ENCODE measurements around the gene POR.
"Not testable (repeated sequence)": the region's sequence is repeated elsewhere in the genome, so short reads cannot be mapped to it uniquely, and the experiment has no call there.

Gene POR

DNA sequence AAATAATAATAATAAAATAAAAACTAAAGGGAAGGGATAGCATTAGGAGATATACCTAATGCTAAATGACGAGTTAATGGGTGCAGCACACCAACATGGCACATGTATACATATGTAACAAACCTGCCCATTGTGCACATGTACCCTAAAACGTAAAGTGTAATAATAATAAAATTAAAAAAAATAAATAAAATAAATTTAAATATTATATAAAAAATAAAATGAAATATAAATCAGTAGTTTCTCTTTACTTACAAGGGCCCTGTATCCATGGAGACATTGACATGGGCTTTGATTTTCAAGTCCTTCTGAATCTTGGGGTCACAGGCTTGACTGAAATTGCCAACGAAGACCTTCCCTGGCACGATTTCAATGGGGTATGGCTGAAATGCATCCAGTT is 90.0 kb downstream of the POR start:
- H3K9me3 ChIP-seq (ENCODE audit: control insufficient read depth in 1 of 2, low read length in 2 of 2); H3K4me1 ChIP-seq (ENCODE audit: control insufficient read depth in 1 of 2, insufficient read depth in 2 of 2, low read length in 2 of 2); H3K4me3 ChIP-seq (ENCODE audit: low read depth in 1 of 2, low read length in 2 of 2); H3K27ac ChIP-seq (ENCODE audit: low read length); H3K27me3 ChIP-seq (ENCODE audit: low read depth, low read length): not testable (repeated sequence)
- H3K36me3 ChIP-seq (ENCODE audit: control insufficient read depth in 1 of 2, insufficient read depth in 2 of 2, low read length in 2 of 2): peaks cover 9 to 16% of the 10 kb centered on the region in 2 donors

DNA sequence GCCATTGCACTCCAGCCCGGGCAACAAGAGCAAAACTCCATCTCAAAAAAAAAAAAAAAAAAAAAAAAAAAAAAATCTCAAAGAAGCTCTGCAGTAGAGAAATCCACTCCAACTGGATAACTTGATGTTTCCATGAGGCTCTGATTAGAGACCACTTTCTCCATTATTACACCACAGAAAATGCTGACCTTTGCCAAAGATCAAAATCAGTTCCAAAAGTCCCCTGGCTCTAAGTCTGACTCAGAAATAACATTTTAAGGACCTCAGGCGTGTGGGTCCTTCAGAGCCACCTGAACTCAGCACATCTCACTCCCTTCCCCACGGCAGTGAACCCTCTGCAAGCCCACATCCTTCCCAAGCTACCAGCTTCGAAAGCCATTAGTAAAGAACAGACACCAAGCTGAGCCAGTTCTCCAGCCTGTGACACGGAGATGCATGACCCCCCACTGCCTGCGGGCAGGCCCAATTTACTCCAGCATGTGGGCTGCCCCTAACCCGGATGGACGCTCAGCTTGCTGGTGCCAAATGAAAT is 93.3 kb downstream of the POR start:
- no peak overlapping the region for H3K4me3 ChIP-seq (ENCODE audit: low read depth in 1 of 2, low read length in 2 of 2)
- no peaks in the 10 kb centered on the region for H3K9me3 ChIP-seq (ENCODE audit: control insufficient read depth in 1 of 2, low read length in 2 of 2)
- H3K4me1 ChIP-seq (ENCODE audit: control insufficient read depth in 1 of 2, insufficient read depth in 2 of 2, low read length in 2 of 2): peaks cover 4 to 12% of the 10 kb centered on the region in 2 donors
- H3K36me3 ChIP-seq (ENCODE audit: control insufficient read depth in 1 of 2, insufficient read depth in 2 of 2, low read length in 2 of 2): peaks cover 8 to 9% of the 10 kb centered on the region in 2 donors
- no peaks in the 10 kb centered on the region for H3K27me3 ChIP-seq (ENCODE audit: low read depth, low read length)
- H3K27ac ChIP-seq (ENCODE audit: low read length): no peak overlapping the region

- Histone ChIP-seq H3K4me3 (ENCODE audit: low read depth in 1 of 2, low read length in 2 of 2) (no peak overlapping the region), H3K36me3 (ENCODE audit: control insufficient read depth in 1 of 2, insufficient read depth in 2 of 2, low read length in 2 of 2) (peaks cover 0 to 4% of the 10 kb centered on the region in 2 donors), H3K9me3 (ENCODE audit: control insufficient read depth in 1 of 2, low read length in 2 of 2) (no peaks in the 10 kb centered on the region), H3K27ac (ENCODE audit: low read length) (no peak overlapping the region), H3K4me1 (ENCODE audit: control insufficient read depth in 1 of 2, insufficient read depth in 2 of 2, low read length in 2 of 2) (peaks cover 4 to 12% of the 10 kb centered on the region in 2 donors), H3K27me3 (ENCODE audit: low read depth, low read length) (no peaks in the 10 kb centered on the region)
Observed at GRCh38 chr7:76009672-76010600, 95.0 kb downstream of the POR start.

DNA sequence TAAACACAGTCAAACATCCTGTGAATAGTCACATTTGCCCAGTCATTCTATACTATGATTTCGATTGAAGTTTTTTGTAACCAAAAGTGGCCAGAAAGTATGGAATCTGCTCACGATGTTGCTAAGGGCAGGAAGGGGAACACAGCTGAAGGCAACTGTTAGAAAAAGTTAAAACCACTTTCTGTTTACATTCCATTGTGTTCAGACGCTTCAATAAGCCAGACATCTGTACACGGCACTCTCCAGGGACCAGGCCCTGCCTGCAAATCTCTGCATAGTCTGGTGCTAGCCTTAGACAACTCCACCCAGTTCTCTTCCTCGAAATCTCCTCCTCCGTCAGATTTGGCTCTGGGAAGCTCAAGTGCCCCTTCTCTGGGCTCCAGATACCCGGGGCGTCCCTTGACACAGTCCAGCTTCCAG is 96.5 kb downstream of the POR start:
- H3K36me3 ChIP-seq (ENCODE audit: control insufficient read depth in 1 of 2, insufficient read depth in 2 of 2, low read length in 2 of 2): no peaks in the 10 kb centered on the region
- H3K9me3 ChIP-seq (ENCODE audit: control insufficient read depth in 1 of 2, low read length in 2 of 2): no peaks in the 10 kb centered on the region
- H3K4me3 ChIP-seq (ENCODE audit: low read depth in 1 of 2, low read length in 2 of 2): no peak overlapping the region
- no peak overlapping the region for H3K27ac ChIP-seq (ENCODE audit: low read length)
- H3K27me3 ChIP-seq (ENCODE audit: low read depth, low read length): no peaks in the 10 kb centered on the region
- peaks cover 4 to 12% of the 10 kb centered on the region in 2 donors for H3K4me1 ChIP-seq (ENCODE audit: control insufficient read depth in 1 of 2, insufficient read depth in 2 of 2, low read length in 2 of 2)

DNA sequence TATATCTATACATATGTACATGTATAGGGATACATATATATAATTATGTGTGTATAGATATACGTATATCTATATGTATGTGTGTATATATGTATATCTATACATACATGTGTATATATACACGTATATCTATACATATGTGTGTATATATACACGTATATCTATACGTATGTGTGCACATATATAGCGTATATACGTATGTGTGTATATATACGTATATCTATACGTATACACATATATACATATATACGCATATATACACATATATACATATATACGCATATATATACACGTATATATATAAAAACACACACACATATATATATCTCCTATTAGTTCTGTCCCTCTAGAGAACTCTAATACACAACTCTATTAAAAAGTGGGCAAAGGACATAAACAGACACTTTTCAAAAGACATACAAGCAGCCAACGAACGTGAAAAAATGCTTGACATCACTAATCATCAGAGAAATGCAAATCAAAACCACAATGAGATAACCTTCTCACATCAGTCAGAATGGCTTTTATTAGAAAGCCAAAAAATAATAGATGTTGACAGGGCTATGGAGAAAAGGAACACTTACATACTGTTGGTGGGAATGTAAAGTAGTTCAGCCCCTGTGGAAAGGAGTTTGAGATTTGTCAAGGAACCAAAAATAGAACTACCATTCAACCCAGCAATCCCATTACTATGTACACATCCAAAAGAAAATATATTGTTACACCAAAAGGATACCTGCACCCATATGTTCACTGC is 101.4 kb downstream of the POR start:
- H3K27ac ChIP-seq (ENCODE audit: low read length): no peak overlapping the region
- H3K36me3 ChIP-seq (ENCODE audit: control insufficient read depth in 1 of 2, insufficient read depth in 2 of 2, low read length in 2 of 2): peaks cover under 1 to 8% of the 10 kb centered on the region in 2 donors
- H3K9me3 ChIP-seq (ENCODE audit: control insufficient read depth in 1 of 2, low read length in 2 of 2): no peaks in the 10 kb centered on the region
- peaks cover 0 to 6% of the 10 kb centered on the region in 2 donors for H3K4me1 ChIP-seq (ENCODE audit: control insufficient read depth in 1 of 2, insufficient read depth in 2 of 2, low read length in 2 of 2)
- no peak overlapping the region for H3K4me3 ChIP-seq (ENCODE audit: low read depth in 1 of 2, low read length in 2 of 2)
- H3K27me3 ChIP-seq (ENCODE audit: low read depth, low read length): no peaks in the 10 kb centered on the region

- peaks cover 8 to 16% of the 10 kb centered on the region in 2 donors for H3K36me3 ChIP-seq (ENCODE audit: control insufficient read depth in 1 of 2, insufficient read depth in 2 of 2, low read length in 2 of 2)
- not testable (repeated sequence) for H3K4me3 ChIP-seq (ENCODE audit: low read depth in 1 of 2, low read length in 2 of 2); H3K27ac ChIP-seq (ENCODE audit: low read length); H3K9me3 ChIP-seq (ENCODE audit: control insufficient read depth in 1 of 2, low read length in 2 of 2); H3K27me3 ChIP-seq (ENCODE audit: low read depth, low read length); H3K4me1 ChIP-seq (ENCODE audit: control insufficient read depth in 1 of 2, insufficient read depth in 2 of 2, low read length in 2 of 2)
Observed at GRCh38 chr7:76018520-76018919, 103.6 kb downstream of the POR start.

DNA sequence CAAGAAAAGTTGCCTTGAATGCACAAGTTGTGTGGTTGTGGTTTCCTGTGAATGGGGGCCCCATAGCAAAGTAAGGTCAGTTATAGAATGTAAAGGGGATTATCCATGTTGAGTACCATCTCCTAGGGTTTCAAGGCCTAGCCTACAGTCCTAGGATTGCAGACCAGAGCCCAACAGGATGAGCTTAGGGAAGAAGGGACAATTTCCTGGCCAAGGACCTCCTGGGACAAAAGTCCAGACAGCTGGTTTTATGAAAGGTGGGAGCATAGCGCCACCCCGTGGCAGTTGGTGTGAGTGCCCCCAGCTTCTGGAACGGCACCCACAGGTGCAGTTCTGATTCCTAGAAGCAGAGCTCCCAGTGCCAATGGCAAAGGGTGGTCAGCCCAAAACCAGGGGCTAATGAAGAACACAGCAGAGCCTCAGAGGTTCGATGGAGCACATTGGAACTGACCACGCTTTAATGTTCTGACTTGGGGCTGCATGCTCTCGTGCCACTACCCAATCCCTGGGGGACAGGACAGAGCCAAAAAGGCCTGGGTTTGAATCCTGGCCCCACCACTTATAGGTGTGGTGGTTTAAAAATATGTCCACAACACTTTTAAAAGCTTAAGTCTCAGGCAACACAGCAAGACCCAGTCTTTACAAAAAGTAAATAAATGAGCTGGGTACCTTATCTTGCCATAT is 105.2 kb downstream of the POR start:
- H3K9me3 ChIP-seq (ENCODE audit: control insufficient read depth in 1 of 2, low read length in 2 of 2): no peaks in the 10 kb centered on the region
- no peaks in the 10 kb centered on the region for H3K4me1 ChIP-seq (ENCODE audit: control insufficient read depth in 1 of 2, insufficient read depth in 2 of 2, low read length in 2 of 2)
- no peak overlapping the region for H3K4me3 ChIP-seq (ENCODE audit: low read depth in 1 of 2, low read length in 2 of 2)
- H3K27ac ChIP-seq (ENCODE audit: low read length): no peak overlapping the region
- H3K36me3 ChIP-seq (ENCODE audit: control insufficient read depth in 1 of 2, insufficient read depth in 2 of 2, low read length in 2 of 2): peaks cover 8 to 16% of the 10 kb centered on the region in 2 donors
- no peaks in the 10 kb centered on the region for H3K27me3 ChIP-seq (ENCODE audit: low read depth, low read length)

DNA sequence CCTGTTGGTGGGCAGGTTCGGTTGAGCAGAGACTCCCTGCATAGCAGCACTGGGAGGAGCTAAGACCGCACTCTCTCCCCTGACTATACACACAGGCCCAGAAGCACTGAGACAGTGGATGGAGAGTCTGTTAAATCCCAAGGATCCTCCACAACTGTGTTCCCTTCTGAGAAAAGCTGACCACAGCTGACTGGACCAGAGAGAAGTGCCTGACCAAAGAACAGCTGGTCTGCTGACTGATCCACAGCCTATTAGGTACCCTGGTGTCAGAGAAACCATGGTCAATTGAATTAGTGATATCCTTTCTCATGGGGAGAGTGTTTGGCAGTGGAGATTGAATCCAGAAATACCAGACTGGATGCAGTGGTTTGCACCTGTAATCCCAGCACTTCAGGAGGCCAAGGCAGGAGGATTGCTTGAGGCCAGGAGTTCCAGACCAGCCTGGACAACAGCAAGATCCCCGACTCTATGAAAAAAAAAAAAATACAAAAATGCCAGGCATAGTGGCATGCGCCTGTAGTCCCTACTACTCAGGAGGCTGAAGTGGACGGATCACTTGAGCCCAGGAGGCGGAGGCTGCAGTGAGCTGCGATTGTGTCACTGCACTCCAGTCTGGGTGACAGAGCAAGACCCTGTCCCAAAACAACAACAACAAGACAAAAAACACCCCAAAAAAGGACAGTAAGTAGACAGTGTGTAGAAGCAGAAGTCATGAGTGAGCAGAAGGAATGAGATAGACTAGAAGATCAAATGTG is 107.2 kb downstream of the POR start:
- Histone ChIP-seq H3K27me3 (ENCODE audit: low read depth, low read length) (no peaks in the 10 kb centered on the region), H3K9me3 (ENCODE audit: control insufficient read depth in 1 of 2, low read length in 2 of 2) (no peaks in the 10 kb centered on the region), H3K36me3 (ENCODE audit: control insufficient read depth in 1 of 2, insufficient read depth in 2 of 2, low read length in 2 of 2) (peaks cover 8 to 19% of the 10 kb centered on the region in 2 donors), H3K27ac (ENCODE audit: low read length) (no peak overlapping the region), H3K4me3 (ENCODE audit: low read depth in 1 of 2, low read length in 2 of 2) (no peak overlapping the region), H3K4me1 (ENCODE audit: control insufficient read depth in 1 of 2, insufficient read depth in 2 of 2, low read length in 2 of 2) (no peaks in the 10 kb centered on the region)

GRCh38 chr7:76023002-76023401 is 108.0 kb downstream of the POR start:
- no peak overlapping the region for H3K4me3 ChIP-seq (ENCODE audit: low read depth in 1 of 2, low read length in 2 of 2)
- no peaks in the 10 kb centered on the region for H3K9me3 ChIP-seq (ENCODE audit: control insufficient read depth in 1 of 2, low read length in 2 of 2)
- peaks cover 8 to 20% of the 10 kb centered on the region in 2 donors for H3K36me3 ChIP-seq (ENCODE audit: control insufficient read depth in 1 of 2, insufficient read depth in 2 of 2, low read length in 2 of 2)
- H3K27ac ChIP-seq (ENCODE audit: low read length): no peak overlapping the region
- H3K4me1 ChIP-seq (ENCODE audit: control insufficient read depth in 1 of 2, insufficient read depth in 2 of 2, low read length in 2 of 2): no peaks in the 10 kb centered on the region
- H3K27me3 ChIP-seq (ENCODE audit: low read depth, low read length): no peaks in the 10 kb centered on the region

- H3K4me3 ChIP-seq (ENCODE audit: low read depth in 1 of 2, low read length in 2 of 2); H3K36me3 ChIP-seq (ENCODE audit: control insufficient read depth in 1 of 2, insufficient read depth in 2 of 2, low read length in 2 of 2); H3K9me3 ChIP-seq (ENCODE audit: control insufficient read depth in 1 of 2, low read length in 2 of 2); H3K27me3 ChIP-seq (ENCODE audit: low read depth, low read length); H3K4me1 ChIP-seq (ENCODE audit: control insufficient read depth in 1 of 2, insufficient read depth in 2 of 2, low read length in 2 of 2); H3K27ac ChIP-seq (ENCODE audit: low read length): not testable (repeated sequence)
Observed at GRCh38 chr7:76029682-76030081, 114.7 kb downstream of the POR start.
